A673 (cell line): ENCODE results near the gene LRP6. TPM values are rescaled to one million over a fixed set of nuclear protein-coding genes. Genes with fewer than 3 reads are reported as not detected.
"Not testable (repeated sequence)": the region's sequence is repeated elsewhere in the genome, so short reads cannot be mapped to it uniquely, and the experiment has no call there.

Source experiments
- BruUV-seq: library from RNA; stranded (reverse); fragments of 400-500 nt; replicated peaks from 2 replicates; lab custom pipeline; 2021; lab: Mats Ljungman, UMichigan
- CTCF ChIA-PET: fragments of 300-600 bp; sonication (Branson Sonifier 250); formaldehyde crosslinking; loops from one replicate; lab custom pipeline; 2022; ENCODE audit warnings: antibody characterized with exemption; lab: Charles Lee
- POLR2A ChIA-PET: fragments of 300-600 bp; sonication (Branson Sonifier 250); formaldehyde crosslinking; loops from one replicate; lab custom pipeline; 2022; ENCODE audit warnings: antibody characterized with exemption; ENCODE audit not compliant: low non-redundant PET; lab: Charles Lee
- DNase-seq: peaks from one replicate; pipeline ENCODE4 v3.0.0-alpha.2; 2015; ENCODE audit warnings: low spot score
- H3K27ac ChIP-seq: fragments of 200-600 bp; sonication (generic); 2 replicates; pipeline ENCODE4 v1.5.1; 2016; ENCODE audit warnings: mixed run types, low read depth, mild to moderate bottlenecking, mixed read lengths, antibody characterized with exemption, low read length; ENCODE audit not compliant: poor library complexity, severe bottlenecking
- H3K27me3 ChIP-seq: fragments of 200-600 bp; sonication (generic); replicated peaks from 2 replicates; pipeline ENCODE4 v1.6.1; 2017; ENCODE audit warnings: mixed run types, low read depth, mild to moderate bottlenecking, mixed read lengths, antibody characterized with exemption, low read length; ENCODE audit not compliant: insufficient read depth, poor library complexity
- H3K36me3 ChIP-seq: fragments of 200-600 bp; sonication (generic); 2 replicates; pipeline ENCODE4 v1.6.1; 2016; ENCODE audit warnings: mixed run types, mild to moderate bottlenecking, mixed read lengths, antibody characterized with exemption, low read length; ENCODE audit not compliant: insufficient read depth, poor library complexity, severe bottlenecking
- H3K4me1 ChIP-seq: fragments of 200-600 bp; sonication (generic); 2 replicates; pipeline ENCODE4 v1.6.1; 2017; ENCODE audit warnings: mixed run types, mild to moderate bottlenecking, mixed read lengths, antibody characterized with exemption, low read length; ENCODE audit not compliant: insufficient read depth, poor library complexity, severe bottlenecking
- H3K4me3 ChIP-seq: fragments of 200-600 bp; sonication (generic); 2 replicates; pipeline ENCODE4 v1.5.1; 2016; ENCODE audit warnings: low read depth, mixed run types, mild to moderate bottlenecking, mixed read lengths, low read length; ENCODE audit not compliant: poor library complexity, severe bottlenecking
- H3K9me3 ChIP-seq: fragments of 200-600 bp; sonication (generic); 2 replicates; pipeline ENCODE4 v1.6.1; 2016; ENCODE audit warnings: mixed run types, low read depth, mild to moderate bottlenecking, mixed read lengths, antibody characterized with exemption, low read length; ENCODE audit not compliant: poor library complexity, severe bottlenecking
- CTCF ChIP-seq: fragments of 300-800, 200-600 bp; sonication (generic); conservative IDR thresholded peaks from 2 replicates; pipeline ENCODE4 v1.5.1; 2017; ENCODE audit warnings: low read depth, mild to moderate bottlenecking, antibody characterized with exemption, low read length, moderate library complexity, mixed read lengths
- EZH2 ChIP-seq: fragments of 200-600 bp; sonication (generic); IDR thresholded peaks from 2 replicates; pipeline ENCODE4 v1.6.1; 2017; ENCODE audit warnings: borderline replicate concordance, low read depth, mild to moderate bottlenecking, mixed read lengths, antibody characterized with exemption, low read length; ENCODE audit not compliant: poor library complexity, severe bottlenecking
- intact Hi-C: fragments of 100-400 bp; cut with micrococcal nuclease; formaldehyde crosslinking; loops from one replicate; pipeline ENCODE4 v1.10.0; 2022; ENCODE audit not compliant: unreplicated experiment
- total RNA-seq: library from RNA; stranded (reverse); gene quantifications from 2 replicates; pipeline ENCODE4 v1.2.3, GENCODE V29; 2021

The LRP6 gene
- total RNA-seq, 1 experiment from 2014 or later, result 97.4 TPM

GRCh38 chr12:12115514-12115913 lies 151.3 kb downstream of the LRP6 start:
- intact Hi-C loops, result no loop called here
- no peak overlapping the region for H3K27ac ChIP-seq
- TF ChIP-seq EZH2 (no peak), CTCF (no peak)
- no peak overlapping the region for H3K4me3 ChIP-seq
- no peak for DNase-seq
- no peaks in the 10 kb centered on the region for H3K9me3 ChIP-seq
- POLR2A ChIA-PET, result no interaction called here
- H3K4me1 ChIP-seq, result no peaks in the 10 kb centered on the region
- BruUV-seq, result no TSS peak
- H3K27me3 ChIP-seq, result no peaks in the 10 kb centered on the region
- peaks cover 42% of the 10 kb centered on the region for H3K36me3 ChIP-seq
- CTCF ChIA-PET, result no interaction called here

GRCh38 chr12:12110923-12111555 lies 155.8 kb downstream of the LRP6 start:
- H3K27ac ChIP-seq, H3K4me1 ChIP-seq, intact Hi-C loops, DNase-seq, POLR2A ChIA-PET, H3K27me3 ChIP-seq, BruUV-seq, CTCF ChIA-PET, H3K4me3 ChIP-seq: not testable (repeated sequence)
- peaks cover 20% of the 10 kb centered on the region for H3K36me3 ChIP-seq
- peaks cover 14% of the 10 kb centered on the region for H3K9me3 ChIP-seq

GRCh38 chr12:12108441-12109058 lies 158.3 kb downstream of the LRP6 start:
- H3K27me3 ChIP-seq, result no peaks in the 10 kb centered on the region
- peaks cover 14% of the 10 kb centered on the region for H3K9me3 ChIP-seq
- H3K4me3 ChIP-seq, result no peak overlapping the region
- DNase-seq, result no peak
- no peak for TF ChIP-seq CTCF
- TF ChIP-seq EZH2, result no peak
- intact Hi-C loops, result no loop called here
- BruUV-seq, result no TSS peak
- H3K36me3 ChIP-seq, result peaks cover 9% of the 10 kb centered on the region
- H3K27ac ChIP-seq, result no peak overlapping the region
- ChIA-PET CTCF (no interaction called here), POLR2A (no interaction called here)
- H3K4me1 ChIP-seq, result no peaks in the 10 kb centered on the region
